Suprapubic skin (tissue), 4 donors: ENCODE results near the gene EYS. TPM values are rescaled to one million over a fixed set of nuclear protein-coding genes. Genes with fewer than 3 reads are reported as not detected.

Experiments used
- DNase-seq, 2 donors: peaks; one replicate each; pipeline ENCODE4 v3.0.0-alpha.2; 2019; ENCODE audit warnings: low spot score in 2 of 2
- H3K27ac ChIP-seq: fragments of 200-600 bp; sonication (generic); one replicate; pipeline ENCODE4 v1.5.1; 2019
- H3K27me3 ChIP-seq: fragments of 200-600 bp; sonication (generic); one replicate; pipeline ENCODE4 v1.5.1; 2019
- H3K36me3 ChIP-seq: fragments of 200-600 bp; sonication (generic); one replicate; pipeline ENCODE4 v1.5.1; 2019
- H3K4me1 ChIP-seq: fragments of 200-600 bp; sonication (generic); one replicate; pipeline ENCODE4 v1.5.1; 2019
- H3K4me3 ChIP-seq: fragments of 200-600 bp; sonication (generic); one replicate; pipeline ENCODE4 v1.5.1; 2019; ENCODE audit warnings: mild to moderate bottlenecking
- H3K9me3 ChIP-seq: fragments of 200-600 bp; sonication (generic); one replicate; pipeline ENCODE4 v1.5.1; 2019
- EP300 ChIP-seq: sonication (generic); formaldehyde crosslinking; IDR thresholded peaks from one replicate; pipeline ENCODE4 v1.6.1; 2017; ENCODE audit warnings: antibody characterized with exemption
- POLR2A ChIP-seq, 2 donors: fragments of 450-650 bp; IDR thresholded peaks; one replicate each; pipeline ENCODE4 v1.6.1; 2017; ENCODE audit warnings: antibody characterized with exemption in 2 of 2, mild to moderate bottlenecking in 2 of 2, moderate library complexity in 2 of 2
- POLR2AphosphoS5 ChIP-seq, 3 donors: sonication (generic); formaldehyde crosslinking; IDR thresholded peaks; one replicate each; pipeline ENCODE4 v1.6.1; 2017; ENCODE audit warnings: antibody characterized with exemption in 3 of 3
- WGBS: methylation state at CpG from one replicate; pipeline ENCODE4 v1.1.5; 2018; 5-methylcytosine and 5-hydroxymethylcytosine counted together
- total RNA-seq, 4 donors: library from RNA; depleted of rRNA; stranded (reverse); fragments of >200 nt; gene quantifications; one replicate each; pipeline ENCODE4 v1.1.0, GENCODE V29; 2016
- TF ChIP-seq, protein P1 (sequence below), 2 donors: fragments of 200-600 bp in 1 of 2; fragments of 450-650 bp in 1 of 2; sonication (generic) in 1 of 2; IDR thresholded peaks; one replicate each; pipeline ENCODE4 v1.5.1; 2016 to 2019; ENCODE audit warnings: antibody characterized with exemption in 2 of 2, mild to moderate bottlenecking in 1 of 2, moderate library complexity in 1 of 2

The EYS gene
- total RNA-seq, 4 donors from 2014 or later, result not detected

DNA sequence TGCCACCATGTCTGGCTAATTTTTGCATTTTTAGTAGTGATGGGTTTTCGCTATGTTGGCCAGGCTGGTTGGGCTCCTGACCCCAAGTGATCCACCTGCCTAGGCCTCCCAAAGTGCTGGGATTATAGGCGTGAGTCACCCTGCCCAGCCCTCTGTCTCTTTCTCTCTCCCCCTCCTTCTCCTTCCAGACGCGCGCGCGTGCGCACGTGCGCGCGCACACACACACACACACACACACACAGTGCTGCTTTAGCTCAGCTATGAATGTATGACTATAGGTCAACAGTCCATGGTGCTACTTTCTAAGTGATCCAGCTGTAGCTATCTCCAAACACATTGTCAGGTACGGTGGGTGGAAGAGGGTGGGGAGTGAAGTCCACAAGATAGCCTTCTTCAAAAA, 1621.9 kb downstream of the EYS start:
- Histone ChIP-seq H3K4me1 (no peaks in the 10 kb centered on the region), H3K27me3 (no peaks in the 10 kb centered on the region), H3K36me3 (no peaks in the 10 kb centered on the region), H3K4me3 (no peak overlapping the region), H3K9me3 (no peaks in the 10 kb centered on the region), H3K27ac (no peak overlapping the region)
- WGBS, result 75% methylated on average over 13 of the region's 13 CpGs
- TF ChIP-seq POLR2A (IDR thresholded peaks at IDR 0.05), result no peak
- TF ChIP-seq EP300, result no peak
- TF ChIP-seq, protein P1, sequence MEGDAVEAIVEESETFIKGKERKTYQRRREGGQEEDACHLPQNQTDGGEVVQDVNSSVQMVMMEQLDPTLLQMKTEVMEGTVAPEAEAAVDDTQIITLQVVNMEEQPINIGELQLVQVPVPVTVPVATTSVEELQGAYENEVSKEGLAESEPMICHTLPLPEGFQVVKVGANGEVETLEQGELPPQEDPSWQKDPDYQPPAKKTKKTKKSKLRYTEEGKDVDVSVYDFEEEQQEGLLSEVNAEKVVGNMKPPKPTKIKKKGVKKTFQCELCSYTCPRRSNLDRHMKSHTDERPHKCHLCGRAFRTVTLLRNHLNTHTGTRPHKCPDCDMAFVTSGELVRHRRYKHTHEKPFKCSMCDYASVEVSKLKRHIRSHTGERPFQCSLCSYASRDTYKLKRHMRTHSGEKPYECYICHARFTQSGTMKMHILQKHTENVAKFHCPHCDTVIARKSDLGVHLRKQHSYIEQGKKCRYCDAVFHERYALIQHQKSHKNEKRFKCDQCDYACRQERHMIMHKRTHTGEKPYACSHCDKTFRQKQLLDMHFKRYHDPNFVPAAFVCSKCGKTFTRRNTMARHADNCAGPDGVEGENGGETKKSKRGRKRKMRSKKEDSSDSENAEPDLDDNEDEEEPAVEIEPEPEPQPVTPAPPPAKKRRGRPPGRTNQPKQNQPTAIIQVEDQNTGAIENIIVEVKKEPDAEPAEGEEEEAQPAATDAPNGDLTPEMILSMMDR (IDR thresholded peaks at IDR 0.05), result no peak
- no peak for TF ChIP-seq POLR2AphosphoS5 (IDR thresholded peaks at IDR 0.05)
- no peak for DNase-seq

DNA sequence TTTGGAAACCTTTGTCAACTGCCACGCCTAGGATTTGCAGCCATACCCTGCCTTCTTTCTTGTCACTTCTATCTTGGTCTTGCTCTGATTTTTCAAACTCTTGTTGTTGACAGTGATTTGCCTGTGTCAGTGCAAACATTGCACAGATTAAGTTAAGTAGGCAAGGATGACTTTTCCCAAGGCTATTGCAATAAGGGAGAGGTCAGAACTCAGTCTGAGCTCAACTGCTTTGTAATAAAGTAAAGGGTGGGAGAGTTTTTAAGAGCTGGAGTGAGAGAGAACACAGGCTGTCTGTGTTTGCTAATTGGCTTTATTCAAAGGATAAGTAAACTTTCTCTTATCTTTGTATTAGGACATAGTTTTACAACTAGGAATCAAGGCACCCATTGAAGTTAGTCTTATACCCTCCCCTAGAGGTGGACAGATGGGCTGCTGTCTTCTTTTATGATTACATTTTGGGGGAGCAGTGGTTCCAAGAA, 1622.8 kb downstream of the EYS start:
- Histone ChIP-seq H3K4me3 (no peak overlapping the region), H3K36me3 (no peaks in the 10 kb centered on the region), H3K27me3 (no peaks in the 10 kb centered on the region), H3K4me1 (no peaks in the 10 kb centered on the region), H3K27ac (no peak overlapping the region), H3K9me3 (no peaks in the 10 kb centered on the region)
- WGBS, result 60% methylated on average over 1 of the region's 1 CpG
- no peak for DNase-seq
- TF ChIP-seq POLR2AphosphoS5 (IDR thresholded peaks at IDR 0.05), result no peak
- TF ChIP-seq, protein P1 (IDR thresholded peaks at IDR 0.05), result no peak
- TF ChIP-seq EP300, result no peak
- no peak for TF ChIP-seq POLR2A (IDR thresholded peaks at IDR 0.05)

DNA sequence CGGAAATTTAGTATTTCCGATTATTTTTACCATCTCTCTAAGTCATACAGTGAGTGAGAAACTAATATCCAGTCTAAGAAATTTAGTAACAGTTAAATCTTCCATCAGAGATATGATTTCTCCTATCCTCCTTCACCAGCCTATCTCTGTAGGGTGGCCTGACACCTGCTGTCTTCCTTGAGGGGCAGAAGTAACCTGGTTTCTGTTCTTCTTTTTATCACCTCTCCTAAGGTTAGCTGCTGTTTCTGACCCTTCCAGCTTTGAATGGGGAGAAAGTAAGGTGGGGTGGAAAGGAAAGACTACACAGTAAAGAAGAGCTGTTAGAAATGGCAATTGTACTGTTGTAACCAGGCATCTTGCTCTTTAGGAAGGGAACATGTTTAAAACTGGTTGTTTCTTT, 1623.8 kb downstream of the EYS start:
- no peak overlapping the region for H3K27ac ChIP-seq
- H3K9me3 ChIP-seq, result no peaks in the 10 kb centered on the region
- no peak overlapping the region for H3K4me3 ChIP-seq
- no peaks in the 10 kb centered on the region for H3K36me3 ChIP-seq
- no peaks in the 10 kb centered on the region for H3K4me1 ChIP-seq
- no peaks in the 10 kb centered on the region for H3K27me3 ChIP-seq
- TF ChIP-seq, protein P1 (IDR thresholded peaks at IDR 0.05), result no peak
- TF ChIP-seq POLR2A (IDR thresholded peaks at IDR 0.05) (no peak), EP300 (no peak)
- no peak for DNase-seq
- 96% methylated on average over 2 of the region's 2 CpGs for WGBS

DNA sequence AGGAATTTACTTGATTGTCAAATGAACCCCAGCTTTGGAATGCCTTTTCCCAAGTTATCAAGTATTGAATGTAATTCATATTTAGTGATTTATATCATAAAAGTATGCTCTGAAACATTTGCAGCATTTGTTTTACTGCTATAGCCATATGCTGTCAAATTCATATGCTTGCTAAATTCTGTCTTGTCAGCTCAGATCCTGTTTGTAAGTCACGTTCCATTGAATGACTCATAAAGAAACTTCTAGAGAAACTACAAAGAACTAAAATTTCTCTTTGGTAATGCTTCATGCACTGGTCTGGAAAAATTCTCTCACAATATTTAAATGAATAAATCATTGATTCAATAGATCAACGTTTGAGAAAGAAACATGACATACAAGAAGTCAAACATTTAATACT, 1625.6 kb downstream of the EYS start:
- Histone ChIP-seq H3K27ac (no peak overlapping the region), H3K27me3 (no peaks in the 10 kb centered on the region), H3K4me3 (no peak overlapping the region), H3K36me3 (no peaks in the 10 kb centered on the region), H3K9me3 (no peaks in the 10 kb centered on the region), H3K4me1 (no peaks in the 10 kb centered on the region)
- no peak for DNase-seq
- TF ChIP-seq EP300 (no peak), POLR2AphosphoS5 (IDR thresholded peaks at IDR 0.05) (no peak), POLR2A (IDR thresholded peaks at IDR 0.05) (no peak)
- TF ChIP-seq, protein P1 (IDR thresholded peaks at IDR 0.05), result no peak
- WGBS, result 19% methylated on average over 2 of the region's 2 CpGs

DNA sequence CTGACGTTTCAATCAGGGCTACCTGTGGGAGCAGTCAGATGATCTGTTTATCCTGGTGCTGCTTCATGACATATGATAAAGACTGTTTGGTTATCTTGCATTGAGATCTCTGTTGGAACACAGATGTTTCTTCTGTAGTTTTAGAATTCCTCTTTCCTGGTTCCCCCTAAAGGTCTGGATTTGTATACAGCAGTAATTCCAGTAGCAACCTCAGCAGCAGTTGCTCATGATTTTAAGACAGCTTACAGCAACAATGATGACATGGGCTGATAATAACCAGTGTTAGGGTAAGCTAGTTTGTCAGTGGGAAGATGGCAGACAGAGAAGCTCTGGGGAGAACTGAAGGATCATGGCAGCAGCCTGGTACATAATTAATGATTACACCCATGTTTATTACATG, 1632.0 kb downstream of the EYS start:
- Histone ChIP-seq H3K27ac (no peak overlapping the region), H3K9me3 (no peaks in the 10 kb centered on the region), H3K4me3 (no peak overlapping the region), H3K27me3 (no peaks in the 10 kb centered on the region), H3K36me3 (no peaks in the 10 kb centered on the region), H3K4me1 (no peaks in the 10 kb centered on the region)
- 55% methylated on average over 1 of the region's 1 CpG for whole genome bisulfite sequencing
- TF ChIP-seq POLR2AphosphoS5 (IDR thresholded peaks at IDR 0.05) (no peak), EP300 (no peak)
- no peak for DNase-seq

DNA sequence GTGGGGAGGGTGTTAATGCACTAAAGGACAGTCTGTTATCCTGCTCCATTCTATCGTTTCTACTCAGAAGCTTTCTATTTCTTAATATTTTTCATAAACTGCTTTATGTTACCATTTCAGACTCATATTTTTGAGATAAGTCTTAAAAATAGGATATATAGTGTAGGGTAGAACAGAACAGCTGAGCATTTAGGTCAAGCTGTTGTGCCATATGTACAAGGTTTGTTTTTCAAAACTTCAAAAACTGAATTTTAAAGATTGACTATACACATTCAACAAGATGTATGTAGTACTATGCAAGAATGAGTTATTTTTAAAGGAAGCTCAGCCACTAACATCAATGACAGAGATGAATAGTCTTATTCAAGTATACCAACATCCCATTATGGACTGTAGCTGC, 1634.3 kb downstream of the EYS start:
- Histone ChIP-seq H3K36me3 (no peaks in the 10 kb centered on the region), H3K27me3 (no peaks in the 10 kb centered on the region), H3K4me1 (no peaks in the 10 kb centered on the region), H3K4me3 (no peak overlapping the region), H3K9me3 (no peaks in the 10 kb centered on the region), H3K27ac (no peak overlapping the region)
- TF ChIP-seq, protein P1 (IDR thresholded peaks at IDR 0.05), result no peak
- no peak for TF ChIP-seq EP300
- no peak for TF ChIP-seq POLR2A (IDR thresholded peaks at IDR 0.05)
- TF ChIP-seq POLR2AphosphoS5 (IDR thresholded peaks at IDR 0.05), result no peak
- 89% methylated on average over 1 of the region's 1 CpG for WGBS
- no peak for DNase-seq
